Astrocyte (in vitro differentiated cells and primary cell): ENCODE results near the gene SPTBN1. TPM values are rescaled to one million over a fixed set of nuclear protein-coding genes. Genes with fewer than 3 reads are reported as not detected.
A peak's percentile ranks its signal among the peaks of the same experiment; 100 is the strongest.

Experiments used
- DNase-seq: peaks from one replicate; pipeline ENCODE4 v3.0.0-alpha.2; 2010; ENCODE audit warnings: low read depth
- FAIRE-seq: peaks from 2 replicates; lab custom pipeline; 2011; peaks lifted over from hg19 to GRCh38; lab: Jason Lieb, UNC
- H2AFZ ChIP-seq: 2 replicates; pipeline ENCODE4 v1.6.0; 2012; ENCODE audit warnings: low read depth, low read length, inconsistent platforms
- H3K27ac ChIP-seq: 2 replicates; pipeline ENCODE4 v1.5.1; 2011; ENCODE audit warnings: low read depth, low read length, inconsistent platforms
- H3K27me3 ChIP-seq: 2 replicates; pipeline ENCODE4 v1.6.0; 2011; ENCODE audit warnings: low read length, inconsistent platforms; ENCODE audit not compliant: insufficient read depth
- H3K36me3 ChIP-seq: 2 replicates; pipeline ENCODE4 v1.5.1; 2011; ENCODE audit warnings: low read length, inconsistent platforms; ENCODE audit not compliant: insufficient read depth
- H3K4me1 ChIP-seq: 2 replicates; pipeline ENCODE4 v1.5.1; 2011; ENCODE audit warnings: low read length, inconsistent platforms; ENCODE audit not compliant: insufficient read depth
- H3K4me2 ChIP-seq: 2 replicates; pipeline ENCODE4 v1.6.0; 2012; ENCODE audit warnings: low read length, inconsistent platforms
- H3K4me3 ChIP-seq: 2 replicates; pipeline ENCODE4 v1.5.1; 2011; ENCODE audit warnings: low read depth, mild to moderate bottlenecking, low read length, inconsistent platforms; ENCODE audit not compliant: insufficient read depth
- H3K79me2 ChIP-seq: 2 replicates; pipeline ENCODE4 v1.6.0; 2012; ENCODE audit warnings: mild to moderate bottlenecking, low read length, inconsistent platforms; ENCODE audit not compliant: insufficient read depth
- H3K9ac ChIP-seq: 2 replicates; pipeline ENCODE4 v1.6.0; 2012; ENCODE audit warnings: mild to moderate bottlenecking, low read length, inconsistent platforms
- H3K9me3 ChIP-seq: 2 replicates; pipeline ENCODE4 v1.5.1; 2012; ENCODE audit warnings: low read depth, mild to moderate bottlenecking, low read length, inconsistent platforms; ENCODE audit not compliant: insufficient read depth
- H4K20me1 ChIP-seq: 2 replicates; pipeline ENCODE4 v1.6.0; 2012; ENCODE audit warnings: low read length, inconsistent platforms; ENCODE audit not compliant: insufficient read depth
- H3K27ac Mint-ChIP-seq: one replicate; pipeline ENCODE4 v1.8.0; 2021; ENCODE audit warnings: mild to moderate bottlenecking, mixed read lengths; ENCODE audit not compliant: unreplicated experiment
- H3K27me3 Mint-ChIP-seq: one replicate; pipeline ENCODE4 v1.8.0; 2021; ENCODE audit warnings: low read depth, mixed read lengths; ENCODE audit not compliant: unreplicated experiment
- H3K36me3 Mint-ChIP-seq: one replicate; pipeline ENCODE4 v1.8.0; 2021; ENCODE audit warnings: low read depth, mixed read lengths; ENCODE audit not compliant: unreplicated experiment
- H3K4me1 Mint-ChIP-seq: one replicate; pipeline ENCODE4 v1.8.0; 2021; ENCODE audit warnings: low read depth, mixed read lengths; ENCODE audit not compliant: unreplicated experiment
- H3K4me3 Mint-ChIP-seq: one replicate; pipeline ENCODE4 v1.8.0; 2021; ENCODE audit warnings: mild to moderate bottlenecking, moderate library complexity, mixed read lengths; ENCODE audit not compliant: unreplicated experiment
- H3K9me3 Mint-ChIP-seq: one replicate; pipeline ENCODE4 v1.8.0; 2021; ENCODE audit warnings: mild to moderate bottlenecking, mixed read lengths; ENCODE audit not compliant: unreplicated experiment
- EZH2 ChIP-seq: IDR thresholded peaks from 2 replicates; pipeline ENCODE4 v1.6.1; 2012; ENCODE audit warnings: mild to moderate bottlenecking, low read length, inconsistent platforms; ENCODE audit not compliant: insufficient read depth
- total RNA-seq: library from RNA; stranded (reverse); gene quantifications from 2 replicates; pipeline ENCODE4 v1.2.1, GENCODE V29; 2021
- TF ChIP-seq, protein P1 (sequence below): IDR thresholded peaks from 2 replicates; pipeline ENCODE4 v1.5.1; 2011; ENCODE audit warnings: low read depth, mild to moderate bottlenecking, inconsistent platforms, low read length, moderate library complexity; ENCODE audit not compliant: insufficient read depth

SPTBN1 gene
- total RNA-seq, 1 donor from 2014 or later: 311 TPM

GRCh38 chr2:54704688-54705605 lies 248.8 kb downstream of the SPTBN1 start:
- peak; percentile 76 for FAIRE-seq
- peaks cover 13% of the 10 kb centered on the region for H3K27me3 Mint-ChIP-seq
- no peaks in the 10 kb centered on the region for H3K79me2 ChIP-seq
- no peaks in the 10 kb centered on the region for H3K36me3 Mint-ChIP-seq
- H3K4me1 Mint-ChIP-seq: no peaks in the 10 kb centered on the region
- H3K4me2 ChIP-seq: no peak overlapping the region
- no peak for TF ChIP-seq EZH2
- TF ChIP-seq, protein P1, sequence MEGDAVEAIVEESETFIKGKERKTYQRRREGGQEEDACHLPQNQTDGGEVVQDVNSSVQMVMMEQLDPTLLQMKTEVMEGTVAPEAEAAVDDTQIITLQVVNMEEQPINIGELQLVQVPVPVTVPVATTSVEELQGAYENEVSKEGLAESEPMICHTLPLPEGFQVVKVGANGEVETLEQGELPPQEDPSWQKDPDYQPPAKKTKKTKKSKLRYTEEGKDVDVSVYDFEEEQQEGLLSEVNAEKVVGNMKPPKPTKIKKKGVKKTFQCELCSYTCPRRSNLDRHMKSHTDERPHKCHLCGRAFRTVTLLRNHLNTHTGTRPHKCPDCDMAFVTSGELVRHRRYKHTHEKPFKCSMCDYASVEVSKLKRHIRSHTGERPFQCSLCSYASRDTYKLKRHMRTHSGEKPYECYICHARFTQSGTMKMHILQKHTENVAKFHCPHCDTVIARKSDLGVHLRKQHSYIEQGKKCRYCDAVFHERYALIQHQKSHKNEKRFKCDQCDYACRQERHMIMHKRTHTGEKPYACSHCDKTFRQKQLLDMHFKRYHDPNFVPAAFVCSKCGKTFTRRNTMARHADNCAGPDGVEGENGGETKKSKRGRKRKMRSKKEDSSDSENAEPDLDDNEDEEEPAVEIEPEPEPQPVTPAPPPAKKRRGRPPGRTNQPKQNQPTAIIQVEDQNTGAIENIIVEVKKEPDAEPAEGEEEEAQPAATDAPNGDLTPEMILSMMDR: peak; percentile 55
- no peaks in the 10 kb centered on the region for H3K27me3 ChIP-seq
- H3K4me3 ChIP-seq: no peak overlapping the region
- no peak overlapping the region for H3K9ac ChIP-seq
- H2AFZ ChIP-seq: no peak overlapping the region
- no peaks in the 10 kb centered on the region for H3K9me3 ChIP-seq
- H3K4me1 ChIP-seq: no peaks in the 10 kb centered on the region
- peak; percentile 34 for DNase-seq
- no peaks in the 10 kb centered on the region for H3K9me3 Mint-ChIP-seq
- no peaks in the 10 kb centered on the region for H3K36me3 ChIP-seq
- no peak overlapping the region for H3K27ac ChIP-seq
- H3K27ac Mint-ChIP-seq: no peak overlapping the region
- no peaks in the 10 kb centered on the region for H4K20me1 ChIP-seq
- no peak overlapping the region for H3K4me3 Mint-ChIP-seq

DNA sequence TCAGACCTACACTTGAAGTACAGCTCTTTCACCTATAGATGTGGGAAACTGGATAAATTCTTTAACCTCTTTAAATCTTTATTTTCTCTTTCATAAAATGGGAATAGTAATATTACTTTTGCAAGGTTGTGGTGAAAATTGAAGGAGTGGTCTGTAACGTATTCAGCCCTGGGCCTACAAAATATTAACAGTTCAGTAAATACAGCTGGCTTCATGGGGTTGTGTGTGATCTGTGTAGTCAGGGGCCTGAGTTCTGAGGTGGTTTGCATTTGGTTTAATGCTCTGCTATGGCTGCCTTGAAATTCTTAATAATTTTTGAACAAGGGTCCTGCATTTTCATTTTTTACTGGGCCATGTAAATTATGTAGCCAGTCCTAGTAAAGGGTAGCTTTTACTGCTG lies 250.5 kb downstream of the SPTBN1 start:
- Histone ChIP-seq H3K4me1 (no peaks in the 10 kb centered on the region), H3K4me3 (no peak overlapping the region), H3K27me3 (no peaks in the 10 kb centered on the region), H4K20me1 (no peaks in the 10 kb centered on the region), H3K27ac (no peak overlapping the region), H3K79me2 (no peaks in the 10 kb centered on the region), H3K9ac (no peak overlapping the region), H2AFZ (no peak overlapping the region), H3K9me3 (no peaks in the 10 kb centered on the region), H3K4me2 (no peak overlapping the region), H3K36me3 (no peaks in the 10 kb centered on the region)
- H3K4me1 Mint-ChIP-seq: no peaks in the 10 kb centered on the region
- H3K27me3 Mint-ChIP-seq: peaks cover 16% of the 10 kb centered on the region
- no peak overlapping the region for H3K4me3 Mint-ChIP-seq
- FAIRE-seq (no peak), DNase-seq (no peak)
- no peaks in the 10 kb centered on the region for H3K36me3 Mint-ChIP-seq
- no peak for TF ChIP-seq EZH2
- TF ChIP-seq, protein P1: no peak
- no peak overlapping the region for H3K27ac Mint-ChIP-seq
- H3K9me3 Mint-ChIP-seq: no peaks in the 10 kb centered on the region
